Endothelial cell of umbilical vein (primary cell): ENCODE data around the gene TBC1D7. TPM values are rescaled to one million over a fixed set of nuclear protein-coding genes. Genes with fewer than 3 reads are reported as not detected.

ENCODE experiments used
- BruUV-seq: library from RNA; stranded (reverse); fragments of 400-500 nt; replicated peaks from 2 replicates; lab custom pipeline; 2021; lab: Mats Ljungman, UMichigan
- CTCF ChIA-PET: fragments of 300-600, 350-600 bp; sonication (Branson Sonifier 250); formaldehyde crosslinking; loops from one replicate; lab custom pipeline; 2021; ENCODE audit warnings: antibody characterized with exemption, inconsistent platforms; lab: Charles Lee
- POLR2A ChIA-PET: fragments of 300-600, 350-600 bp; sonication (Branson Sonifier 250); formaldehyde crosslinking; loops from one replicate; lab custom pipeline; 2021; ENCODE audit warnings: antibody characterized with exemption, inconsistent platforms; lab: Charles Lee
- DNase-seq: peaks from one replicate; pipeline ENCODE4 v3.0.0-alpha.2; 2011; ENCODE audit warnings: low read depth, low spot score
- FAIRE-seq: peaks from 2 replicates; lab custom pipeline; 2011; peaks lifted over from hg19 to GRCh38; lab: Jason Lieb, UNC
- H2AFZ ChIP-seq: 2 replicates; pipeline ENCODE4 v1.6.0; 2012; ENCODE audit warnings: low read depth, low read length, control low read depth, inconsistent platforms
- H3K27ac ChIP-seq: 2 replicates; pipeline ENCODE4 v1.5.1; 2011; ENCODE audit warnings: low read depth, mild to moderate bottlenecking, control low read depth, low read length, moderate library complexity; ENCODE audit not compliant: insufficient read depth
- H3K27me3 ChIP-seq, 2 experiments: 2 replicates each; pipeline versions ENCODE4 v1.6.0 to v1.6.1; 2011; ENCODE audit warnings: low read length in 2 of 2, mixed read lengths in 1 of 2; ENCODE audit not compliant: control insufficient read depth in 2 of 2, insufficient read depth in 2 of 2
- H3K36me3 ChIP-seq, 2 experiments: 2 replicates in 1 of 2; 3 replicates in 1 of 2; pipeline ENCODE4 v1.5.1; 2011; ENCODE audit warnings: low read length in 2 of 2, mild to moderate bottlenecking in 1 of 2, moderate library complexity in 1 of 2; ENCODE audit not compliant: control insufficient read depth in 2 of 2, insufficient read depth in 2 of 2; ENCODE audit errors: extremely low read depth in 1 of 2
- H3K4me1 ChIP-seq: 3 replicates; pipeline ENCODE4 v1.5.1; 2011; ENCODE audit warnings: mild to moderate bottlenecking, low read length; ENCODE audit not compliant: control insufficient read depth, insufficient read depth; ENCODE audit errors: extremely low read depth
- H3K4me2 ChIP-seq: 2 replicates; pipeline ENCODE4 v1.6.1; 2011; ENCODE audit warnings: low read length, control low read depth, mixed read lengths; ENCODE audit not compliant: insufficient read depth
- H3K4me3 ChIP-seq, 3 experiments: fragments of 200-600 bp in 1 of 3; sonication (generic), shearing (Covaris generic) in 1 of 3; replicated peaks in 1 of 3; 2 replicates each; pipeline ENCODE4 v1.5.1; 2011 to 2016; ENCODE audit warnings: control low read depth in 3 of 3, low read length in 3 of 3, mild to moderate bottlenecking in 2 of 3, inconsistent platforms in 1 of 3, low read depth in 1 of 3, moderate library complexity in 1 of 3; ENCODE audit not compliant: insufficient read depth in 1 of 3
- H3K79me2 ChIP-seq: 2 replicates; pipeline ENCODE4 v1.6.0; 2012; ENCODE audit warnings: low read length, inconsistent platforms; ENCODE audit not compliant: control insufficient read depth, insufficient read depth
- H3K9ac ChIP-seq: replicated peaks from 2 replicates; pipeline ENCODE3; 2011; ENCODE audit warnings: low read length, control low read depth; ENCODE audit not compliant: insufficient read depth; ENCODE audit errors: extremely low read depth
- H3K9me1 ChIP-seq: replicated peaks from 3 replicates; pipeline ENCODE4 v1.6.0; 2011; ENCODE audit warnings: mild to moderate bottlenecking, low read length; ENCODE audit not compliant: control insufficient read depth, insufficient read depth; ENCODE audit errors: extremely low read depth
- H3K9me3 ChIP-seq: replicated peaks from 2 replicates; pipeline ENCODE4 v1.5.1; 2012; ENCODE audit warnings: low read length, inconsistent platforms; ENCODE audit not compliant: control insufficient read depth, insufficient read depth
- H4K20me1 ChIP-seq: replicated peaks from 2 replicates; pipeline ENCODE3; 2011; ENCODE audit warnings: mild to moderate bottlenecking, low read length; ENCODE audit not compliant: control insufficient read depth, insufficient read depth; ENCODE audit errors: extremely low read depth
- EZH2 ChIP-seq: IDR thresholded peaks from 2 replicates; pipeline ENCODE4 v1.6.1; 2012; ENCODE audit warnings: borderline replicate concordance, low read depth, mild to moderate bottlenecking, moderate library complexity, low read length, inconsistent platforms; ENCODE audit not compliant: severe bottlenecking
- FOS ChIP-seq: IDR thresholded peaks from 2 replicates; pipeline ENCODE4 v1.6.1; 2011; ENCODE audit warnings: mild to moderate bottlenecking, low read length, moderate library complexity, borderline replicate concordance; ENCODE audit not compliant: insufficient read depth
- GATA2 ChIP-seq: IDR thresholded peaks from 2 replicates; pipeline ENCODE4 v1.7.0; 2011; ENCODE audit warnings: low read depth, mild to moderate bottlenecking, moderate library complexity, mixed read lengths, low read length; ENCODE audit not compliant: insufficient read length, insufficient read depth
- JUN ChIP-seq: IDR thresholded peaks from 2 replicates; pipeline ENCODE4 v1.6.1; 2011; ENCODE audit warnings: borderline replicate concordance, low read depth; ENCODE audit not compliant: insufficient read length, insufficient read depth
- MYC ChIP-seq: IDR thresholded peaks from one replicate; pipeline ENCODE4 v1.6.1; 2011; ENCODE audit warnings: mild to moderate bottlenecking, low read depth, low read length
- POLR2A ChIP-seq: IDR thresholded peaks from 2 replicates; pipeline ENCODE4 v1.6.1; 2012; ENCODE audit warnings: low read depth, mild to moderate bottlenecking, control low read depth, low read length
- POLR2AphosphoS5 ChIP-seq: IDR thresholded peaks from 2 replicates; pipeline ENCODE4 v1.6.1; 2012; ENCODE audit warnings: low read depth, mild to moderate bottlenecking, control low read depth, low read length, moderate library complexity; ENCODE audit not compliant: insufficient read depth
- dilution Hi-C: fragments of 300-500 bp; cut with MboI; formaldehyde crosslinking; loops from one replicate; pipeline ENCODE4 v1.15.0; 2019; ENCODE audit warnings: low sequenced_read_pairs; ENCODE audit not compliant: extremely low pct_ligation_motif_present
- intact Hi-C: fragments of 100-400 bp; cut with micrococcal nuclease; formaldehyde crosslinking; loops from one replicate; pipeline ENCODE4 v1.10.0; 2022
- polyA plus RNA-seq, 4 experiments: library from polyadenylated mRNA; depleted of rRNA in 3 of 4; stranded (reverse) in 3 of 4; unstranded in 1 of 4; fragments of >200 nt; gene quantifications; 2 replicates each; pipeline versions ENCODE4 v1.2.1 to v1.2.3, GENCODE V29; 2011 to 2012; ENCODE audit warnings: missing spikeins in 1 of 4
- total RNA-seq: library from RNA; stranded (reverse); gene quantifications from 2 replicates; pipeline ENCODE4 v1.2.3, GENCODE V29; 2021
- TF ChIP-seq, protein P1 (sequence below), 2 donors: IDR thresholded peaks; 1 replicate in 1 of 2; 2 replicates in 1 of 2; pipeline ENCODE4 v1.5.1; 2011; ENCODE audit warnings: low read length in 2 of 2, mild to moderate bottlenecking in 2 of 2, moderate library complexity in 2 of 2, control low read depth in 1 of 2, inconsistent platforms in 1 of 2, low read depth in 1 of 2; ENCODE audit not compliant: insufficient read depth in 1 of 2; ENCODE audit errors: extremely low read depth in 1 of 2
- TF ChIP-seq, protein P2 (sequence below): IDR thresholded peaks from 2 replicates; pipeline ENCODE4 v1.6.1; 2011; ENCODE audit not compliant: insufficient read depth, insufficient read length

TBC1D7 gene
- total and polyA plus RNA-seq, 2 donors (not counting 3 experiments of a cell fraction or from before 2014, with no cell fraction given), result 26.6 to 28.1 TPM

DNA sequence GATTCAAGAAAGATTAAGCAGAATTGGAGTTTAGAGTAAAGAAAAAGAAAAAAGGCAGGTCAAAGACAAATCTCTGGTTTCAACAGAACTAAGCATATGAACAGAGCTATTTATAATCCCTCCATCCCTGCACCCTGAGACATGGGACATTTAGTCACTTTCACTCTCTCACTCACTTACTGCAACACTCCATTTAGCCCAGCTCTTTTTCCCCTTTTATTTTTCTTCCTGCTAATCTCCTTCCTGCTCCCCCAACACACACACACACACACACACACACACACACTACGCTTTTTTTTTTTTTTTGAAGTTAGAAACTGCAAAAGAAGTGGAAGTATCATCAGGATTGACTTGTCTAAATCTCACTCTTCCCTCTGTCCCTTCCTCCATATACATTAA lies 45.1 kb upstream of the TBC1D7 start:
- Histone ChIP-seq H2AFZ (no peak overlapping the region), H3K9me1 (no peaks in the 10 kb centered on the region), H3K36me3 (no peaks in the 10 kb centered on the region), H3K4me3 (no peak overlapping the region), H4K20me1 (no peaks in the 10 kb centered on the region), H3K79me2 (no peaks in the 10 kb centered on the region), H3K27me3 (no peaks in the 10 kb centered on the region), H3K9me3 (no peaks in the 10 kb centered on the region), H3K4me1 (peaks cover 12% of the 10 kb centered on the region), H3K9ac (no peak overlapping the region), H3K27ac (no peak overlapping the region), H3K4me2 (no peak overlapping the region)
- BruUV-seq, result no TSS peak
- DNase-seq (peak; percentile 67), FAIRE-seq (peak; percentile 73)
- intact Hi-C loops, result loop anchor here (1.0 to 2.0 kb wide), 2 partner anchors 18 to 21 kb away; no protein-coding TSS in a partner anchor
- POLR2A ChIA-PET, result interaction anchor here (1.0 kb wide), 1 partner anchor 19 kb away, joined by 4 read pairs; no protein-coding TSS in a partner anchor
- dilution Hi-C loops, result no loop called here
- CTCF ChIA-PET, result interaction anchor here (0.6 to 2.3 kb wide), 9 partner anchors 11 to 202 kb away, joined by 3 to 13 read pairs (median 4); partner anchors contain the start of genes GFOD1 and SIRT5
- no peak for TF ChIP-seq EZH2
- TF ChIP-seq MYC, result no peak
- no peak for TF ChIP-seq GATA2
- TF ChIP-seq, protein P1, sequence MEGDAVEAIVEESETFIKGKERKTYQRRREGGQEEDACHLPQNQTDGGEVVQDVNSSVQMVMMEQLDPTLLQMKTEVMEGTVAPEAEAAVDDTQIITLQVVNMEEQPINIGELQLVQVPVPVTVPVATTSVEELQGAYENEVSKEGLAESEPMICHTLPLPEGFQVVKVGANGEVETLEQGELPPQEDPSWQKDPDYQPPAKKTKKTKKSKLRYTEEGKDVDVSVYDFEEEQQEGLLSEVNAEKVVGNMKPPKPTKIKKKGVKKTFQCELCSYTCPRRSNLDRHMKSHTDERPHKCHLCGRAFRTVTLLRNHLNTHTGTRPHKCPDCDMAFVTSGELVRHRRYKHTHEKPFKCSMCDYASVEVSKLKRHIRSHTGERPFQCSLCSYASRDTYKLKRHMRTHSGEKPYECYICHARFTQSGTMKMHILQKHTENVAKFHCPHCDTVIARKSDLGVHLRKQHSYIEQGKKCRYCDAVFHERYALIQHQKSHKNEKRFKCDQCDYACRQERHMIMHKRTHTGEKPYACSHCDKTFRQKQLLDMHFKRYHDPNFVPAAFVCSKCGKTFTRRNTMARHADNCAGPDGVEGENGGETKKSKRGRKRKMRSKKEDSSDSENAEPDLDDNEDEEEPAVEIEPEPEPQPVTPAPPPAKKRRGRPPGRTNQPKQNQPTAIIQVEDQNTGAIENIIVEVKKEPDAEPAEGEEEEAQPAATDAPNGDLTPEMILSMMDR (IDR thresholded peaks at IDR 0.05; ENCODE audit: extremely low read depth in 1 of 2, insufficient read depth in 1 of 2, low read depth in 1 of 2, low read length in 2 of 2), result no peak
- TF ChIP-seq POLR2AphosphoS5, result no peak
- TF ChIP-seq JUN, result no peak
- no peak for TF ChIP-seq FOS
- no peak for TF ChIP-seq POLR2A
- TF ChIP-seq, protein P2, sequence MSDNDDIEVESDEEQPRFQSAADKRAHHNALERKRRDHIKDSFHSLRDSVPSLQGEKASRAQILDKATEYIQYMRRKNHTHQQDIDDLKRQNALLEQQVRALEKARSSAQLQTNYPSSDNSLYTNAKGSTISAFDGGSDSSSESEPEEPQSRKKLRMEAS, result no peak
